Activated CD4-positive, alpha-beta T cell treated with anti-CD3 and anti-CD28 coated beads for 48 hours (primary cell): Measurements from ENCODE around the gene GPT2.
A peak's percentile ranks its signal among the peaks of the same experiment; 100 is the strongest.

ENCODE experiments used
- DNase-seq: peaks from one replicate; pipeline ENCODE4 v3.0.0-alpha.2; 2020

The GPT2 gene

GRCh38 chr16:46972429-46973206 lies 88.5 kb downstream of the GPT2 start:
- peak; percentile 67 for DNase-seq

GRCh38 chr16:46973207-46973995 lies 89.2 kb downstream of the GPT2 start, which contains the start of gene DNAJA2:
TSS of gene DNAJA2 (minus strand) at chr16:46973674. CDS start at chr16:46973572, 102 bp downstream.
- DNase-seq = peak; percentile 96

- no peak for DNase-seq
Observed at GRCh38 chr16:46973996-46974324, 89.8 kb downstream of the GPT2 start.

- DNase-seq = peak; percentile 40
Observed at GRCh38 chr16:46974352-46974751, 90.2 kb downstream of the GPT2 start.

GRCh38 chr16:46975165-46975564 lies 91.0 kb downstream of the GPT2 start:
- no peak for DNase-seq

GRCh38 chr16:46975908-46976470 lies 91.8 kb downstream of the GPT2 start:
- no peak for DNase-seq

GRCh38 chr16:46976550-46976949 lies 92.4 kb downstream of the GPT2 start:
- DNase-seq = no peak
